Loucy (cell line): ENCODE data around the gene MAP1B.

ENCODE experiments used
- H2AFZ ChIP-seq: fragments of 200-600 bp; sonication (generic); 2 replicates; pipeline ENCODE4 v1.6.0; 2016; ENCODE audit warnings: antibody characterized with exemption, mild to moderate bottlenecking, low read length, moderate library complexity
- H3F3A ChIP-seq: fragments of 200-600 bp; 2 replicates; pipeline ENCODE4 v1.6.0; 2016; ENCODE audit warnings: antibody characterized with exemption, low read depth, mild to moderate bottlenecking
- H3K27me3 ChIP-seq: fragments of 200-600 bp; sonication (generic); 2 replicates; pipeline ENCODE4 v1.6.1; 2014; ENCODE audit warnings: low read length, mild to moderate bottlenecking; ENCODE audit not compliant: insufficient read depth, poor library complexity, severe bottlenecking
- H3K36me3 ChIP-seq: fragments of 200-600 bp; sonication (generic); 2 replicates; pipeline ENCODE4 v1.6.1; 2016; ENCODE audit warnings: low read length; ENCODE audit not compliant: insufficient read depth
- H3K4me1 ChIP-seq: fragments of 200-600 bp; sonication (generic); 2 replicates; pipeline ENCODE4 v1.5.1; 2014; ENCODE audit warnings: low read length, mild to moderate bottlenecking; ENCODE audit not compliant: insufficient read depth, poor library complexity, severe bottlenecking
- H3K4me2 ChIP-seq: fragments of 200-600 bp; sonication (generic); 2 replicates; pipeline ENCODE4 v1.6.0; 2014; ENCODE audit warnings: antibody characterized with exemption, low read length, low read depth, mild to moderate bottlenecking; ENCODE audit not compliant: poor library complexity, severe bottlenecking
- H3K4me3 ChIP-seq: fragments of 200-600 bp; sonication (generic); 2 replicates; pipeline ENCODE4 v1.5.1; 2014; ENCODE audit warnings: low read length, mild to moderate bottlenecking, mixed read lengths; ENCODE audit not compliant: poor library complexity, severe bottlenecking
- H3K79me2 ChIP-seq: fragments of 200-600 bp; sonication (generic); 2 replicates; pipeline ENCODE4 v1.6.1; 2014; ENCODE audit warnings: low read length; ENCODE audit not compliant: insufficient read depth
- H3K9ac ChIP-seq: fragments of 200-600 bp; sonication (generic); 2 replicates; pipeline ENCODE4 v1.6.0; 2014; ENCODE audit warnings: mild to moderate bottlenecking, low read depth, low read length, moderate library complexity; ENCODE audit not compliant: poor library complexity, severe bottlenecking
- H3K9me2 ChIP-seq: fragments of 200-600 bp; sonication (generic); replicated peaks from 2 replicates; pipeline ENCODE4 v1.6.1; 2016; ENCODE audit warnings: low read depth, low read length, mixed read lengths
- H3K9me3 ChIP-seq: fragments of 200-600 bp; sonication (generic); 2 replicates; pipeline ENCODE4 v1.6.1; 2014; ENCODE audit warnings: mild to moderate bottlenecking, antibody characterized with exemption, low read length, low read depth; ENCODE audit not compliant: insufficient read depth
- H4K20me1 ChIP-seq: fragments of 200-600 bp; sonication (generic); 2 replicates; pipeline ENCODE4 v1.6.0; 2014; ENCODE audit warnings: antibody characterized with exemption, low read length, mild to moderate bottlenecking; ENCODE audit not compliant: insufficient read depth, poor library complexity, severe bottlenecking
- EZH2phosphoT487 ChIP-seq: fragments of 200-600 bp; IDR thresholded peaks from 2 replicates; pipeline ENCODE4 v1.6.1; 2018; ENCODE audit warnings: antibody characterized with exemption, mild to moderate bottlenecking, moderate library complexity, borderline replicate concordance
- TF ChIP-seq, protein P1 (sequence below): fragments of 200-600 bp; sonication (generic); conservative IDR thresholded peaks from 2 replicates; pipeline ENCODE4 v1.5.1; 2014; ENCODE audit warnings: mild to moderate bottlenecking, antibody characterized with exemption, low read length

Gene MAP1B

DNA sequence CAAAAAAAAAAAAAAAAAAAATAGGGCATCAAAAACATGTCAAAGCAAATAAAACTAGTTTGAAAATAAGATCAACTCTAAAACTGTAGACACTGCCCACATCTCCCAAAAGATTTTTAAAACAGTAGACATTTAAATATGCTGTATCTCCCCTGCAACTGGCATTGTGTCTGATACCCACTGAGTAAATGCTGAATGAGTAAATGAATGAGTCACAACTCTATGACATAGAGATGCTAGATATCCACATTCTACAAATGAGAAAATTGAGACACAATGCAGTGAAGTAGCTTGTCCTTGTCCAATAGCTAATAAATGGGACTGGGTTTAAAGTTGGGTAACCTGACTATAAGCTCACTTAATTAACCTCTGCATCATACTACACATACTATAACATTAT, 14.1 kb upstream of the MAP1B start:
- H3K9me3 ChIP-seq: no peaks in the 10 kb centered on the region

DNA sequence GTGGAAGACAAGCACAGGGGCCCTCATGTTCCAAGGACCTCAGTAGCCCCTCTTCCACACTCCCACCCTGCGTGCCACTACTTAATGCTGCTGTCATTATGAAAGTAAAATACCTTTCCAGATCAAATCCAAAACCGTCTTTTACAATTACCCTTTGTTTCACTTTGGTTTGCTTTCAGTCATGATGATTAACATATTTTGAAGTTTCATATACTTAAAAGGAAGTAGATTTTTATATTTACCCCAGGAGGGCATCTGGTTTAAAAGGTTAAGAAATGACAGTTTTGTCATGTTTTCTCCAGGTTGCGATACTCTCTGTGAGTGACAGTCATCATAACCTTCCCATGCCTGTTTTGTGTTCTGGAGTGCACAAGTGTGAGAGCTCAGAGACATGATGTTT, 13.5 kb upstream of the MAP1B start:
- no peaks in the 10 kb centered on the region for H3K36me3 ChIP-seq
- H3K4me2 ChIP-seq: no peak overlapping the region
- H3K27me3 ChIP-seq: no peaks in the 10 kb centered on the region
- H3K9me2 ChIP-seq: no peaks in the 10 kb centered on the region
- H3F3A ChIP-seq: no peaks in the 10 kb centered on the region
- H3K9ac ChIP-seq: no peak overlapping the region
- no peaks in the 10 kb centered on the region for H4K20me1 ChIP-seq
- H3K4me1 ChIP-seq: no peaks in the 10 kb centered on the region
- H3K9me3 ChIP-seq: no peaks in the 10 kb centered on the region
- no peak overlapping the region for H3K4me3 ChIP-seq
- no peak overlapping the region for H2AFZ ChIP-seq
- TF ChIP-seq EZH2phosphoT487: no peak
- TF ChIP-seq, protein P1, sequence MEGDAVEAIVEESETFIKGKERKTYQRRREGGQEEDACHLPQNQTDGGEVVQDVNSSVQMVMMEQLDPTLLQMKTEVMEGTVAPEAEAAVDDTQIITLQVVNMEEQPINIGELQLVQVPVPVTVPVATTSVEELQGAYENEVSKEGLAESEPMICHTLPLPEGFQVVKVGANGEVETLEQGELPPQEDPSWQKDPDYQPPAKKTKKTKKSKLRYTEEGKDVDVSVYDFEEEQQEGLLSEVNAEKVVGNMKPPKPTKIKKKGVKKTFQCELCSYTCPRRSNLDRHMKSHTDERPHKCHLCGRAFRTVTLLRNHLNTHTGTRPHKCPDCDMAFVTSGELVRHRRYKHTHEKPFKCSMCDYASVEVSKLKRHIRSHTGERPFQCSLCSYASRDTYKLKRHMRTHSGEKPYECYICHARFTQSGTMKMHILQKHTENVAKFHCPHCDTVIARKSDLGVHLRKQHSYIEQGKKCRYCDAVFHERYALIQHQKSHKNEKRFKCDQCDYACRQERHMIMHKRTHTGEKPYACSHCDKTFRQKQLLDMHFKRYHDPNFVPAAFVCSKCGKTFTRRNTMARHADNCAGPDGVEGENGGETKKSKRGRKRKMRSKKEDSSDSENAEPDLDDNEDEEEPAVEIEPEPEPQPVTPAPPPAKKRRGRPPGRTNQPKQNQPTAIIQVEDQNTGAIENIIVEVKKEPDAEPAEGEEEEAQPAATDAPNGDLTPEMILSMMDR: no peak
- no peaks in the 10 kb centered on the region for H3K79me2 ChIP-seq

More for the DNA sequence above, 14.1 kb upstream of the MAP1B start:
- Histone ChIP-seq H4K20me1 (no peaks in the 10 kb centered on the region), H2AFZ (no peak overlapping the region), H3K4me1 (no peaks in the 10 kb centered on the region), H3K9ac (no peak overlapping the region), H3K27me3 (no peaks in the 10 kb centered on the region), H3F3A (no peaks in the 10 kb centered on the region), H3K36me3 (no peaks in the 10 kb centered on the region), H3K79me2 (no peaks in the 10 kb centered on the region), H3K4me2 (no peak overlapping the region), H3K9me2 (no peaks in the 10 kb centered on the region), H3K4me3 (no peak overlapping the region)
- TF ChIP-seq, protein P1: no peak
- no peak for TF ChIP-seq EZH2phosphoT487

DNA sequence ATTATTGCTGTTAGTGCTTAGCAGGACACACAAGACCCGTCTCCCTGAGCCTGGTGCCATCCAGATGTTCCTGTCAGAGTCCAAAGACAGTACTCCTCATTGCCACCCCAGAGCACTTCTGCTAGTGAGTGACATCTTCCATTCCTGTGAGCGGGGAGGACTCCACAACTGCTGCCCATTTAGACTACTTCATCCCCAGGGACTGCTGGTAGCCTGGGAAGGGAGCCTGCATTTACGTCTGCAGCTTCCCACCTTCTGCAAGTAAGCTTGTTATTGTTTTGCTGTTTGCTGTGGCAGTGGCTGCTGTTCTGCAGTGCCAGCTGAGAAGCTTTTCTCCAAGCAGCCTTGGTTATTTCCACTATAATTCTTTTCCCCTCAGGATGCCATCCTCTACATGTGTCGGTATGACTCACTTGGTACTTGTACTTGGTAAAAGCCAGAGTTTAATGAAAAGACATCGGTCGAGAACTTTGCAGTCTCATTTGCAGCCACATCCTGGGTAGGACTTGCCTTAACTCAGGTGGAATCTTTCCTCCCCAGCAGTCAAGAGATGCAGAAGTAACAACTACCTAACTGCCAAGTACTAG, 10.6 kb upstream of the MAP1B start:
- Histone ChIP-seq H2AFZ (no peak overlapping the region), H3K79me2 (no peaks in the 10 kb centered on the region), H3K9me2 (no peaks in the 10 kb centered on the region), H3K4me2 (no peak overlapping the region), H3K4me3 (no peak overlapping the region), H3F3A (no peaks in the 10 kb centered on the region), H3K9me3 (no peaks in the 10 kb centered on the region), H3K36me3 (no peaks in the 10 kb centered on the region), H3K4me1 (no peaks in the 10 kb centered on the region), H4K20me1 (no peaks in the 10 kb centered on the region), H3K9ac (no peak overlapping the region), H3K27me3 (no peaks in the 10 kb centered on the region)
- TF ChIP-seq, protein P1: no peak
- TF ChIP-seq EZH2phosphoT487: no peak
